ENCODE measurements around the gene TMPRSS11D.

Gene TMPRSS11D

GRCh38 chr4:67926485-67926884, 42.7 kb upstream of the TMPRSS11D start:
- DNase-seq (ENCODE audit: low read depth in 1 of 2, low spot score in 1 of 2) = no peak
- Histone ChIP-seq H3K27ac (replicated peaks) (no peak overlapping the region), H3K27me3 (ENCODE audit: insufficient read depth, poor library complexity, severe bottlenecking) (no peaks in the 10 kb centered on the region)

GRCh38 chr4:67922697-67923096, 38.9 kb upstream of the TMPRSS11D start:
- no peak for TF ChIP-seq REST (IDR thresholded peaks at IDR 0.05; ENCODE audit: insufficient replicate concordance, low read depth)
- no peak for TF ChIP-seq GABPA (IDR thresholded peaks at IDR 0.05; ENCODE audit: low read depth)
- TF ChIP-seq CTCF (IDR thresholded peaks at IDR 0.05; ENCODE audit: insufficient read depth, low read length) = no peak
- TF ChIP-seq POLR2AphosphoS5 (IDR thresholded peaks at IDR 0.05; ENCODE audit: low read depth) = no peak
- TF ChIP-seq SPI1 (IDR thresholded peaks at IDR 0.05; ENCODE audit: borderline replicate concordance, low read depth) = no peak
- DNase-seq (ENCODE audit: low read depth in 1 of 2, low spot score in 1 of 2) = no peak
- H3K27ac ChIP-seq (replicated peaks) = no peak overlapping the region
- no peak overlapping the region for H3K4me3 ChIP-seq (replicated peaks; ENCODE audit: insufficient read depth, low read length)
- H3K27me3 ChIP-seq (ENCODE audit: insufficient read depth, poor library complexity, severe bottlenecking) = no peaks in the 10 kb centered on the region

More at GRCh38 chr4:67926485-67926884, 42.7 kb upstream of the TMPRSS11D start:
- no peak for TF ChIP-seq GABPA (IDR thresholded peaks at IDR 0.05; ENCODE audit: low read depth)
- no peak for TF ChIP-seq REST (IDR thresholded peaks at IDR 0.05; ENCODE audit: insufficient replicate concordance, low read depth)
- no peak for TF ChIP-seq CTCF (IDR thresholded peaks at IDR 0.05; ENCODE audit: insufficient read depth, low read length)
- TF ChIP-seq SPI1 (IDR thresholded peaks at IDR 0.05; ENCODE audit: borderline replicate concordance, low read depth) = no peak
- TF ChIP-seq POLR2AphosphoS5 (IDR thresholded peaks at IDR 0.05; ENCODE audit: low read depth) = no peak
- no peak overlapping the region for H3K4me3 ChIP-seq (replicated peaks; ENCODE audit: insufficient read depth, low read length)

- no peak overlapping the region for H3K4me3 ChIP-seq (replicated peaks; ENCODE audit: insufficient read depth, low read length)
- no peaks in the 10 kb centered on the region for H3K27me3 ChIP-seq (ENCODE audit: insufficient read depth, poor library complexity, severe bottlenecking)
- TF ChIP-seq CTCF (IDR thresholded peaks at IDR 0.05; ENCODE audit: insufficient read depth, low read length) (no peak), POLR2AphosphoS5 (IDR thresholded peaks at IDR 0.05; ENCODE audit: low read depth) (no peak), GABPA (IDR thresholded peaks at IDR 0.05; ENCODE audit: low read depth) (no peak), REST (IDR thresholded peaks at IDR 0.05; ENCODE audit: insufficient replicate concordance, low read depth) (no peak), SPI1 (IDR thresholded peaks at IDR 0.05; ENCODE audit: borderline replicate concordance, low read depth) (no peak)
- H3K27ac ChIP-seq (replicated peaks) = no peak overlapping the region
- DNase-seq (ENCODE audit: low read depth in 1 of 2, low spot score in 1 of 2) = no peak
Measured at GRCh38 chr4:67918428-67918827, 34.6 kb upstream of the TMPRSS11D start.

Measured in HL-60 (cell line).